HCT116 (cell line): ENCODE measurements around the gene KRT2. TPM values are rescaled to one million over a fixed set of nuclear protein-coding genes. Genes with fewer than 3 reads are reported as not detected.

Source experiments
- ATAC-seq: fragments of 200-7000 bp; cut with Tn5 transposase; 2 replicates; pipeline ENCODE4 v1.9.1; 2020; ENCODE audit warnings: mild to moderate bottlenecking, moderate library complexity
- Bru-seq: library from RNA; stranded (reverse); fragments of 400-500 nt; gene quantifications from one replicate; lab custom pipeline; 2021; lab: Mats Ljungman, UMichigan
- BruChase-seq, 2 experiments: library from RNA; stranded (reverse); fragments of 400-500 nt; gene quantifications; one replicate each; lab custom pipeline; 2021; lab: Mats Ljungman, UMichigan
- BruUV-seq: library from RNA; stranded (reverse); fragments of 400-500 nt; replicated peaks from 2 replicates; lab custom pipeline; 2021; lab: Mats Ljungman, UMichigan
- CTCF ChIA-PET: fragments of 300-600 bp; sonication (Branson Sonifier 250); formaldehyde crosslinking; loops from one replicate; lab custom pipeline; 2021; ENCODE audit warnings: antibody characterized with exemption; lab: Charles Lee
- POLR2A ChIA-PET: fragments of 300-600, 350-600 bp; sonication (Branson Sonifier 250); formaldehyde crosslinking; loops from one replicate; lab custom pipeline; 2021; ENCODE audit warnings: antibody characterized with exemption; lab: Charles Lee
- RAD21 ChIA-PET, 2 experiments: fragments of 300-600 bp; sonication (Branson Sonifier 250); formaldehyde crosslinking; loops; one replicate each; lab custom pipeline; 2023; ENCODE audit warnings: low total read pairs in 2 of 2; ENCODE audit not compliant: uncharacterized antibody in 2 of 2, unreplicated experiment in 2 of 2, low non-redundant PET in 1 of 2; lab: Charles Lee
- DNase-seq: peaks from one replicate; pipeline ENCODE4 v3.0.0-alpha.2; 2010; ENCODE audit warnings: low read depth, low spot score
- H2AFZ ChIP-seq: fragments of 200-600 bp; shearing (Covaris generic), sonication (generic); 2 replicates; pipeline ENCODE4 v1.6.1; 2017; ENCODE audit warnings: low read depth, mixed run types, mixed read lengths, antibody characterized with exemption, low read length; ENCODE audit not compliant: poor library complexity, severe bottlenecking
- H3K27ac ChIP-seq: 2 replicates; pipeline ENCODE4 v1.5.1; 2012; ENCODE audit warnings: low read depth, low read length
- H3K27me3 ChIP-seq: fragments of 200-600 bp; sonication (generic); 2 replicates; pipeline ENCODE4 v1.6.1; 2016; ENCODE audit warnings: mixed run types, low read length, mixed read lengths; ENCODE audit not compliant: insufficient read depth
- H3K36me3 ChIP-seq, 2 experiments: fragments of 200-500 bp in 1 of 2; fragments of 200-600 bp in 1 of 2; sonication (Bioruptor generic) in 1 of 2; sonication (generic) in 1 of 2; 2 replicates each; pipeline versions ENCODE4 v1.5.1 to v1.6.1; 2014 to 2016; ENCODE audit warnings: low read length in 2 of 2, inconsistent platforms in 1 of 2, mixed read lengths in 1 of 2, mixed run types in 1 of 2; ENCODE audit not compliant: insufficient read depth in 2 of 2, control insufficient read depth in 1 of 2
- H3K4me1 ChIP-seq, 2 experiments: fragments of 200-600 bp in 1 of 2; sonication (generic) in 1 of 2; 2 replicates each; pipeline versions ENCODE4 v1.5.1 to v1.6.1; 2012 to 2017; ENCODE audit warnings: low read length in 2 of 2, inconsistent platforms in 1 of 2, mild to moderate bottlenecking in 1 of 2, mixed read lengths in 1 of 2, mixed run types in 1 of 2, moderate library complexity in 1 of 2; ENCODE audit not compliant: insufficient read depth in 2 of 2, control insufficient read depth in 1 of 2
- H3K4me2 ChIP-seq: fragments of 200-600 bp; sonication (generic); 2 replicates; pipeline ENCODE4 v1.6.1; 2017; ENCODE audit warnings: mixed run types, low read length, mixed read lengths
- H3K4me3 ChIP-seq, 2 experiments: fragments of 200-600 bp in 1 of 2; sonication (generic) in 1 of 2; replicated peaks in 1 of 2; 2 replicates each; pipeline ENCODE4 v1.5.1; 2011 to 2016; ENCODE audit warnings: low read length in 2 of 2, control low read depth in 1 of 2, low read depth in 1 of 2, mild to moderate bottlenecking in 1 of 2, mixed read lengths in 1 of 2, mixed run types in 1 of 2
- H3K79me2 ChIP-seq: fragments of 200-600 bp; sonication (generic); 2 replicates; pipeline ENCODE4 v1.6.1; 2017; ENCODE audit warnings: mild to moderate bottlenecking, mixed run types, low read length, moderate library complexity, mixed read lengths; ENCODE audit not compliant: insufficient read depth
- H3K9ac ChIP-seq: fragments of 200-600 bp; sonication (generic); 2 replicates; pipeline ENCODE4 v1.6.1; 2016; ENCODE audit warnings: low read length, mixed read lengths
- H3K9me2 ChIP-seq: fragments of 200-600 bp; sonication (generic), shearing (Covaris generic); 2 replicates; pipeline ENCODE4 v1.6.1; 2017; ENCODE audit warnings: mixed run types, mild to moderate bottlenecking, moderate library complexity; ENCODE audit not compliant: insufficient read depth
- H3K9me3 ChIP-seq, 2 experiments: fragments of 200-500 bp in 1 of 2; fragments of 200-600 bp in 1 of 2; sonication (Bioruptor generic) in 1 of 2; sonication (generic) in 1 of 2; 2 replicates each; pipeline ENCODE4 v1.6.1; 2014 to 2017; ENCODE audit warnings: low read length in 2 of 2, mixed read lengths in 2 of 2, inconsistent platforms in 1 of 2, low read depth in 1 of 2, mild to moderate bottlenecking in 1 of 2, mixed run types in 1 of 2, moderate library complexity in 1 of 2; ENCODE audit not compliant: control insufficient read depth in 1 of 2, insufficient read depth in 1 of 2
- H4K20me1 ChIP-seq: fragments of 200-600 bp; sonication (generic), shearing (Covaris generic); 2 replicates; pipeline ENCODE4 v1.6.1; 2017; ENCODE audit warnings: mixed run types, mild to moderate bottlenecking, moderate library complexity; ENCODE audit not compliant: insufficient read depth
- EGR1 ChIP-seq: IDR thresholded peaks from 2 replicates; pipeline ENCODE4 v1.6.1; 2012; ENCODE audit warnings: low read depth
- EZH2 ChIP-seq: fragments of 200-600 bp; sonication (generic); IDR thresholded peaks from 2 replicates; pipeline ENCODE4 v1.6.1; 2017; ENCODE audit warnings: antibody characterized with exemption, mixed run types
- FOSL1 ChIP-seq: IDR thresholded peaks from 2 replicates; pipeline ENCODE4 v1.6.1; 2012; ENCODE audit warnings: low read depth
- REST ChIP-seq: IDR thresholded peaks from 2 replicates; pipeline ENCODE4 v1.6.1; 2012; ENCODE audit warnings: low read depth
- SP1 ChIP-seq: IDR thresholded peaks from 2 replicates; pipeline ENCODE4 v1.6.1; 2012; ENCODE audit warnings: low read depth
- SRF ChIP-seq: IDR thresholded peaks from 2 replicates; pipeline ENCODE4 v1.6.1; 2012; ENCODE audit warnings: low read depth
- intact Hi-C: fragments of 100-400 bp; cut with micrococcal nuclease; formaldehyde crosslinking; loops from 2 replicates; pipeline ENCODE4 v1.10.0; 2022
- long read RNA-seq: library from polyadenylated mRNA; unstranded; transcript quantifications from one replicate; pipeline ENCODE4 v2.0.0, GENCODE V29; 2021; ENCODE audit not compliant: unreplicated experiment
- polyA plus RNA-seq: library from polyadenylated mRNA; unstranded; fragments of >200 nt; gene quantifications from 2 replicates; pipeline ENCODE4 v1.2.1, GENCODE V29; 2012; ENCODE audit warnings: missing spikeins
- total RNA-seq: library from RNA; stranded (reverse); gene quantifications from one replicate; pipeline ENCODE4 v1.2.1, GENCODE V29; 2021; ENCODE audit not compliant: unreplicated experiment
- TF ChIP-seq, protein P1 (sequence below): IDR thresholded peaks from 2 replicates; pipeline ENCODE4 v1.6.1; 2011; ENCODE audit warnings: mild to moderate bottlenecking, low read length, moderate library complexity; ENCODE audit not compliant: insufficient replicate concordance; ENCODE audit errors: extremely low read depth

The KRT2 gene
- total RNA-seq (not detected), Bru-seq, nascent RNA (not detected), BruChase-seq, experiment 1, labeled RNA remaining after a 6-hour chase (not detected), BruChase-seq, experiment 2, labeled RNA remaining after a 2-hour chase (not detected)
- not detected in 2 replicates for polyA plus RNA-seq
- long read RNA-seq, result 0 reads

DNA sequence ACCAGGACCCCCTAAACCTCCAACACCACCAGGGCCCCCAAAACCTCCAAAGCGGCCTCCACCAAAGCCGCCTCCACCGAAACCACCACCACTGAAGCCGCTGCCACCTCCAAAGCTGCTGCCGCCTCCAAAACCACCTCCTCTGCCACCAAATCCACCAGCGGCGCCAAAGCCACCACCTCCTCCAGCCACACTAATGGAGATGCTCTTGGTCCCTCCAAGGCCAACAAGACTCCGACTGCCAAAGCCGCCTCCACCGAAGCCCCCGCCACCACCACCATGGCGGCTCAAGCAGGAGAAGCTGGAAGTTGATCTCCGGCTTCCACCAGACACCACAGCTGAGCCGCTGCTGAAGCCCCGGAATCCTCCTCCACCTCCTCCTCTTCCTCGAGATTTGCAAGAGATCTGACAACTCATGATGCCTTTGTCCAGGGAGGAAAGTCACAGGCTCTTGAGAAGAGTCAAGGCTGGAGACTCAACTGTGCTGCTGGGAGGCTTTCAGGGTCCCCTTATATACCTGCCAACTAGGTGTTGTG is at the start of gene KRT2:
TSS of gene KRT2 (minus strand) at position 486 of the 536 bp plus-strand sequence. CDS start at position 417, 69 bp downstream.
- ATAC-seq, result no peak
- peaks cover 15 to 21% of the 10 kb centered on the region in 2 experiments for H3K4me1 ChIP-seq
- H3K9me2 ChIP-seq, result no peaks in the 10 kb centered on the region
- H3K27ac ChIP-seq, result no peak within 1 kb of the TSS
- intact Hi-C loops, result no loop called here
- no peak within 1 kb of the TSS for H3K9ac ChIP-seq
- H2AFZ ChIP-seq, result no peak within 1 kb of the TSS
- no peak within 1 kb of the TSS for H3K4me3 ChIP-seq
- H3K27me3 ChIP-seq, result 0 out of 2 replicates have a peak, but pooled peaks cover 3% of the 10 kb centered on the region
- ChIA-PET CTCF (no interaction called here), POLR2A (no interaction called here), RAD21 (no interaction called here)
- no peaks in the 10 kb centered on the region for H4K20me1 ChIP-seq
- no peak for TF ChIP-seq REST
- TF ChIP-seq, protein P1, sequence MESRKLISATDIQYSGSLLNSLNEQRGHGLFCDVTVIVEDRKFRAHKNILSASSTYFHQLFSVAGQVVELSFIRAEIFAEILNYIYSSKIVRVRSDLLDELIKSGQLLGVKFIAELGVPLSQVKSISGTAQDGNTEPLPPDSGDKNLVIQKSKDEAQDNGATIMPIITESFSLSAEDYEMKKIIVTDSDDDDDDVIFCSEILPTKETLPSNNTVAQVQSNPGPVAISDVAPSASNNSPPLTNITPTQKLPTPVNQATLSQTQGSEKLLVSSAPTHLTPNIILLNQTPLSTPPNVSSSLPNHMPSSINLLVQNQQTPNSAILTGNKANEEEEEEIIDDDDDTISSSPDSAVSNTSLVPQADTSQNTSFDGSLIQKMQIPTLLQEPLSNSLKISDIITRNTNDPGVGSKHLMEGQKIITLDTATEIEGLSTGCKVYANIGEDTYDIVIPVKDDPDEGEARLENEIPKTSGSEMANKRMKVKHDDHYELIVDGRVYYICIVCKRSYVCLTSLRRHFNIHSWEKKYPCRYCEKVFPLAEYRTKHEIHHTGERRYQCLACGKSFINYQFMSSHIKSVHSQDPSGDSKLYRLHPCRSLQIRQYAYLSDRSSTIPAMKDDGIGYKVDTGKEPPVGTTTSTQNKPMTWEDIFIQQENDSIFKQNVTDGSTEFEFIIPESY, result no peak
- TF ChIP-seq SP1, result no peak
- no peak for TF ChIP-seq EZH2
- TF ChIP-seq SRF, result no peak
- TF ChIP-seq FOSL1, result no peak
- no peak for TF ChIP-seq EGR1
- H3K9me3 ChIP-seq, result no peaks in the 10 kb centered on the region
- H3K79me2 ChIP-seq, result no peaks in the 10 kb centered on the region
- no peak within 1 kb of the TSS for H3K4me2 ChIP-seq
- BruUV-seq, result no TSS peak
- DNase-seq, result no peak
- no peaks in the 10 kb centered on the region for H3K36me3 ChIP-seq
